ENCODE results near the gene ZNF674.
A peak's percentile ranks its signal among the peaks of the same experiment; 100 is the strongest.

The ZNF674 gene

GRCh38 chrX:46545111-46546005, at the start of gene ZNF674:
ZNF674 (minus strand) TSS chrX:46545421; CDS start chrX:46542087, 3,334 bp downstream.
- DNase-seq: peak; percentile 90

- DNase-seq: no peak
These were observed 44.9 kb upstream of the ZNF674 start for GRCh38 chrX:46589977-46590723.

- peak; percentile 21 for DNase-seq
These were observed 43.0 kb upstream of the ZNF674 start for GRCh38 chrX:46588263-46588662.

GRCh38 chrX:46587753-46588171, 42.5 kb upstream of the ZNF674 start:
- DNase-seq: no peak

GRCh38 chrX:46587158-46587557, 41.9 kb upstream of the ZNF674 start:
- no peak for DNase-seq

- no peak for DNase-seq
These were observed 39.5 kb upstream of the ZNF674 start for GRCh38 chrX:46584736-46585135.

- no peak for DNase-seq
These were observed 37.7 kb upstream of the ZNF674 start for GRCh38 chrX:46582966-46583365.

GRCh38 chrX:46582325-46582724, 37.1 kb upstream of the ZNF674 start:
- no peak for DNase-seq

GRCh38 chrX:46580613-46581012, 35.4 kb upstream of the ZNF674 start:
- DNase-seq: no peak

GRCh38 chrX:46579250-46579649, 34.0 kb upstream of the ZNF674 start:
- DNase-seq: no peak

GRCh38 chrX:46577221-46578005, 32.2 kb upstream of the ZNF674 start:
- DNase-seq: no peak

- no peak for DNase-seq
These were observed 31.2 kb upstream of the ZNF674 start for GRCh38 chrX:46576458-46576857.

- no peak for DNase-seq
These were observed 30.8 kb upstream of the ZNF674 start for GRCh38 chrX:46575991-46576392.

GRCh38 chrX:46575586-46575985, 30.4 kb upstream of the ZNF674 start:
- no peak for DNase-seq

GRCh38 chrX:46574774-46575381, 29.7 kb upstream of the ZNF674 start:
- DNase-seq: peak; percentile 31

- DNase-seq: peak; percentile 53
These were observed 28.9 kb upstream of the ZNF674 start for GRCh38 chrX:46573892-46574773.

- peak; percentile 57 for DNase-seq
These were observed 28.2 kb upstream of the ZNF674 start, which contains the start of gene CHST7 for GRCh38 chrX:46573331-46573891. CHST7 (plus strand) TSS chrX:46573765; CDS start chrX:46573932, 167 bp downstream.

- no peak for DNase-seq
These were observed 27.2 kb upstream of the ZNF674 start for GRCh38 chrX:46572340-46572936.

GRCh38 chrX:46571423-46572339, 26.5 kb upstream of the ZNF674 start:
- DNase-seq: no peak

GRCh38 chrX:46569621-46570020, 24.4 kb upstream of the ZNF674 start:
- DNase-seq: no peak

All from stimulated activated CD4-positive, alpha-beta T cell treated with anti-CD3 and anti-CD28 coated beads, Interleukin-12 subunit alpha, Interleukin-12 subunit beta, amount 100 ng/mL, for 4 hours (primary cell).